ENCODE measurements around the gene DCLRE1B. TPM values are rescaled to one million over a fixed set of nuclear protein-coding genes. Genes with fewer than 3 reads are reported as not detected.

Gene DCLRE1B
- total and polyA plus RNA-seq, 9 of the 15 experiments (the other 6 are each of a cell fraction or from before 2014, with no cell fraction given): 10.6 to 28.8 (median 17.2) TPM

- TF ChIP-seq ZNF165 (CRISPR knock-in tag; IDR thresholded peaks at IDR 0.05; ENCODE audit: borderline replicate concordance) (no peak), BRD4 (IDR thresholded peaks at IDR 0.05) (0 out of 2 replicates have a peak, but pooled peaks have one; percentile 51), ZBTB40 (IDR thresholded peaks at IDR 0.05) (peak; percentile 84), ZBTB40 (CRISPR knock-in tag; IDR thresholded peaks at IDR 0.05) (no peak), E2F3 (CRISPR knock-in tag; IDR thresholded peaks at IDR 0.05) (peak; percentile 39; the same call in 1 of the 2 replicates), NKRF (IDR thresholded peaks at IDR 0.05; ENCODE audit: borderline replicate concordance) (peak; percentile 92), MECOM (CRISPR knock-in tag; IDR thresholded peaks at IDR 0.05) (no peak), ZNF143 (CRISPR knock-in tag; IDR thresholded peaks at IDR 0.05) (0 out of 2 replicates have a peak, but pooled peaks have one; percentile 49), PYGO2 (tag; IDR thresholded peaks at IDR 0.05) (no peak), FOXP1 (CRISPR knock-in tag; IDR thresholded peaks at IDR 0.05) (peak; percentile 95), TCFL5 (CRISPR knock-in tag; conservative IDR thresholded peaks at IDR 0.05) (no peak), HMBOX1 (IDR thresholded peaks at IDR 0.05) (no peak), FOSL1 (tag; conservative IDR thresholded peaks at IDR 0.05) (peak; percentile 56; the same call in 1 of the 2 replicates), MCM3 (IDR thresholded peaks at IDR 0.05) (no peak), ATF2 (CRISPR knock-in tag; IDR thresholded peaks at IDR 0.05) (peak; percentile 80; the same call in 1 of the 2 replicates)
Observed at GRCh38 chr1:113928941-113929749, 24.0 kb downstream of the DCLRE1B start, which contains the start of gene HIPK1 (continued).

All from K562 (cell line).